HepG2 (cell line): Measurements from ENCODE around the gene ACSL1.

Experiments used
- ARNTL ChIP-seq: sonication (generic); formaldehyde crosslinking; IDR thresholded peaks from 2 replicates; pipeline ENCODE4 v1.4.0; 2020; ENCODE audit warnings: mild to moderate bottlenecking, missing genetic modification reagents
- CTCF ChIP-seq: sonication (generic); formaldehyde crosslinking; IDR thresholded peaks from 2 replicates; pipeline ENCODE4 v1.5.0; 2020; ENCODE audit warnings: mild to moderate bottlenecking, missing genetic modification reagents, moderate library complexity
- GTF2F1 ChIP-seq: fragments of 150-350 bp; IDR thresholded peaks from 2 replicates; pipeline ENCODE4 v1.6.1; 2014; ENCODE audit warnings: low read length
- HCFC1 ChIP-seq: fragments of 150-350 bp; IDR thresholded peaks from 2 replicates; pipeline ENCODE4 v1.6.1; 2014; ENCODE audit warnings: low read depth, low read length
- IRF1 ChIP-seq: sonication (generic); formaldehyde crosslinking; IDR thresholded peaks from 2 replicates; pipeline ENCODE4 v1.4.0; 2020; ENCODE audit warnings: low read depth, mild to moderate bottlenecking, missing genetic modification reagents
- NBN ChIP-seq: fragments of 450-650 bp; conservative IDR thresholded peaks from 2 replicates; pipeline ENCODE4 v1.6.1; 2017
- NCOA2 ChIP-seq: sonication (generic); formaldehyde crosslinking; IDR thresholded peaks from 2 replicates; pipeline ENCODE4 v1.8.0; 2022; ENCODE audit warnings: inconsistent platforms
- SMC3 ChIP-seq: IDR thresholded peaks from 2 replicates; pipeline ENCODE4 v1.6.1; 2011; ENCODE audit warnings: low read length, improper control_type of control experiment
- ZBTB14 ChIP-seq: sonication (generic); formaldehyde crosslinking; IDR thresholded peaks from 2 replicates; pipeline ENCODE4 v1.4.0; 2020; ENCODE audit warnings: missing genetic modification reagents
- ZFX ChIP-seq: sonication (generic); formaldehyde crosslinking; IDR thresholded peaks from 2 replicates; pipeline ENCODE4 v1.4.0; 2020; ENCODE audit warnings: mild to moderate bottlenecking, low read depth, missing genetic modification reagents, moderate library complexity
- ZNF572 ChIP-seq: sonication (generic); formaldehyde crosslinking; IDR thresholded peaks from 2 replicates; pipeline ENCODE4 v1.5.1; 2020; ENCODE audit warnings: mild to moderate bottlenecking, missing genetic modification reagents
- ZSCAN22 ChIP-seq: sonication (generic); formaldehyde crosslinking; IDR thresholded peaks from 2 replicates; pipeline ENCODE4 v1.4.0; 2020; ENCODE audit warnings: mild to moderate bottlenecking, missing genetic modification reagents

- TF ChIP-seq ZFX (no peak), IRF1 (no peak), ARNTL (CRISPR knock-in tag) (no peak), CTCF (CRISPR knock-in tag) (no peak), ZNF572 (CRISPR knock-in tag) (no peak), ZBTB14 (no peak), ZSCAN22 (CRISPR knock-in tag) (no peak), HCFC1 (no peak), NCOA2 (CRISPR knock-in tag) (no peak), SMC3 (no peak), NBN (no peak), GTF2F1 (no peak)
Measured at GRCh38 chr4:184804621-184805020, 21.1 kb downstream of the ACSL1 start.
